GM23248 (cell line): ENCODE data around the gene KCTD19.

ENCODE experiments used
- EZH2 ChIP-seq: fragments of 200-600 bp; sonication (generic); IDR thresholded peaks from 2 replicates; pipeline ENCODE4 v1.6.1; 2018; ENCODE audit warnings: antibody characterized with exemption, mild to moderate bottlenecking; ENCODE audit not compliant: insufficient read depth, poor library complexity, severe bottlenecking
- EZH2phosphoT487 ChIP-seq: fragments of 200-600 bp; sonication (generic); IDR thresholded peaks from 2 replicates; pipeline ENCODE4 v1.6.1; 2018; ENCODE audit warnings: antibody characterized with exemption, moderate library complexity, mild to moderate bottlenecking, low read depth; ENCODE audit not compliant: insufficient read depth

- TF ChIP-seq EZH2 (no peak), EZH2phosphoT487 (no peak)
Observed at GRCh38 chr16:67327743-67328142, 1.2 kb upstream of the KCTD19 start.
